Prostate gland (tissue), 2 donors: ENCODE measurements around the gene ZNF222.

Experiments used
- CTCF ChIP-seq, 4 experiments: fragments of 200-600 bp in 2 of 4; fragments of 450-650 bp in 2 of 4; sonication (generic) in 2 of 4; IDR thresholded peaks; 1 replicate in 3 of 4; 2 replicates in 1 of 4; pipeline ENCODE4 v1.5.1; 2016 to 2019; ENCODE audit warnings: antibody characterized with exemption in 4 of 4, mild to moderate bottlenecking in 2 of 4, moderate library complexity in 2 of 4
- POLR2A ChIP-seq: fragments of 450-650 bp; IDR thresholded peaks from one replicate; pipeline ENCODE4 v1.6.1; 2016; ENCODE audit warnings: antibody characterized with exemption, mild to moderate bottlenecking

GRCh38 chr19:43976732-43977131 lies 48.4 kb upstream of the ZNF222 start:
- no peak for TF ChIP-seq CTCF (IDR thresholded peaks at IDR 0.05)
- TF ChIP-seq POLR2A, result no peak
